HG03575 (cell line): ENCODE results near the gene PRIM1.
"Not testable (repeated sequence)": the region's sequence is repeated elsewhere in the genome, so short reads cannot be mapped to it uniquely, and the experiment has no call there.

Experiments used
- ATAC-seq: cut with Tn5 transposase; IDR thresholded peaks from one replicate; pipeline ENCODE4 v1.9.1; 2021; ENCODE audit not compliant: unreplicated experiment, insufficient number of reproducible peaks, low FRiP score; ENCODE audit errors: extremely low read depth

The PRIM1 gene

DNA sequence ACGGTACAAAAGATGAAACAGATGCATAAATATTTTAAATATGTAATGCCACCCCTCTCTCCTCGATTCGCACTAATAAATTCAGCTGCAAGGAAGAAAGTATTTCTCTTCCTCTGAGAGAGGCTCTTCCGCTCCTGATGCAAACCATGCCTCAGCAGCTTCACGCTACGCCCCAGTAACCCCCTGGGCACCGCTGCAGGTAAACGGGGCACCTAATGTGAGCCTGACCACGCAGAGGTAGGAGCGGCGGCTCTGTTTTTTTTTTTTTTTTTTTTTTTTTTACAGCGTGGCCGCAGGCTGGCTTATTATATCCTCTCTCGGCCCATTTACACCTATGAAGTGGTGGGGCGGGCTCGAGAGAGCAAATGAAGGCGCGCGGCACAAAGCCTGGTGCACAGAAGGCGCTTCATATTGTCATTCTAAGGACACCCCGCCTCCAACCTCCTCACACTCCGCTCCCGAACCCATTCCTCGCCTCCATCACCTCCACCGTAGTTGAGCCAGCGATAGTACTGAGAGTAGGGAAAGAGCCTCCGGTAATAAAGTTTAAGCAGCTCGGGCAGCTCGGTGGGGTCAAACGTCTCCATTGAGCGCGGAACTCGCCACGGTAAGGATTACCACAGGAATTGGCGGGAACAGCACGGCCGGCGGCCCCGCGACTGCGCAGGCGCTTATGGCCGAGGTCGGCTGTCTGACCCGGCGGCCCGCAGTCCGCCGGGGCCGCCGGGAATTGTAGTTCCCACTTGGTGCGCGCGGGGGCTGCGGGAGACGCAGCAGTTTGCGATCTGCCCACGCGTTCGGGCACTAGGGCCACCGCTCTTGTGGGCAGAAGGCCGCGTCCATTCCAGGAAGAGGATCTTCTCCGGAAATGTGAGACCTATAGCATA lies at the start of gene PRIM1:
Gene PRIM1 (minus strand): TSS at position 612 of the 887 bp plus-strand sequence. CDS start 25 bp downstream, at position 587.
- no peak for ATAC-seq

DNA sequence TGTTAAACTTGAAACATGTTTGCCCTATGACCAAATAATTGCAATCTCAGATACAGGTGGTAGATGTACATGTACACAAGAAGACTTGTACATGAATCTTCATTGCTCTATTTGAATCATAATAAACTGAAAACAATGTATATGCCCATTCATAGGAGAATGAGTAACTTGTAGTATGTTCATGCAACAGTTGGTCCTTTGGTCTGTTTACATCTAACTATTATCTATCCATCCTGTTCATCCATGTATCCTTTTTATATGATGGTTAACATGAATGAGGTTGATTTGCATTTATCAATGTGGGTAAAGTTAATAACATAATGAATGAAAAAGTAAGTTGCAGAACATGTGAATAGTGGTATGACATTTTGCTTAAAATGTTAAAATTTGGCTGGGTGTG lies 48.1 kb upstream of the PRIM1 start:
- no peak for ATAC-seq

DNA sequence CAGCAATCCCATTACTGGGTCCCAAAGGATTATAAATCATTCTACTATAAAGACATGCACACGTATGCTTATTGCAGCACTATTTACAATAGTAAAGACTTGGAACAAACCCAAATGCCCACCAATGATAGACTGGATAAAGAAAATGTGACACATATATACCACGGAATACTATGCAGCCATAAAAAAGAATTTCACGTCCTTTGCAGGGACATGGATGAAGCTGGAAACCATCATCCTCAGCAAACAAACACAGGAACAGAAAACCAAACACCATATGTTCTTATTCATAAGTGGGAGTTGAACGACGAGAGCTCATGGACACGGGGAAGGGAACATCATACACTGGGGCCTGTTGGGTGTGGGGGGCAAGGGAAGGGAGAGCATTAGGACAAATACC lies 47.2 kb upstream of the PRIM1 start:
- ATAC-seq = not testable (repeated sequence)

DNA sequence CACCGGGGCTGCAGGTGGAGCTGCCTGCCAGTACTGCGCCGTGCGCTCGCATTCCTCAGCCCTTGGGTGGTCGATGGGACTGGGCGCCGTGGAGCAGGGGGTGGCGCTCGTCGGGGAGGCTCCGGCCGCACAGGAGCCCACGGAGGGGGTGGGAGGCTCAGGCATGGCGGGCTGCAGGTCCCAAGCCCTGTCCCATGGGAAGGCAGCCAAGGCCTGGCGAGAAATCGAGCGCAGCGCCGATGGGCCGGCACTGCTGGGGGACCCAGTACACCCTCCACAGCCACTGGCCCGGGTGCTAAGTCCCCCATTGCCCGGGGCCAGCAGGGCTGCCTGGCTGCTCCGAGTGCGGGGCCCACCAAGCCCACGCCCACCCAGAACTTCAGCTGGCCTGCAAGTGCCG lies 43.7 kb upstream of the PRIM1 start:
- not testable (repeated sequence) for ATAC-seq

DNA sequence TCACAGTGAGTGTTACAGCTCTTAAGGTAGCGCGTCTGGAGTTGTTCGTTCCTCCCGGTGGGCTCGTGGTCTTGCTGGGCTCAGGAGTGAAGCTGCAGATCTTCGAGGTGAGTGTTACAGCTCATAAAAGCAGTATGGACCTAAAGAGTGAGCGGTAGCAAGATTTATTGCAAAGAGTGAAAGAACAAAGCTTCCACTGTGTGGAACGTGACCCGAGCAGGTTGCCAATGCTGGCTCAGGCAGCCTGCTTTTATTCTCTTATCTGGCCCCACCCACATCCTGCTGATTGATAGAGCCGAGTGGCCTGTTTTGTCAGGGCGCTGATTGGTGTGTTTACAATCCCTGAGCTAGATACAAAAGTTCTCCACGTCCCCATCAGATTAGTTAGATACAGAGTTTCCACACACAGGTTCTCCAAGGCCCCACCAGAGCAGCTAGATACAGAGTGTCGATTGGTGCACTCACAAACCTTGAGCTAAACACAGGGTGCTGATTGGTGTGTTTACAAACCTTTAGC lies 43.0 kb upstream of the PRIM1 start:
- ATAC-seq = not testable (repeated sequence)

DNA sequence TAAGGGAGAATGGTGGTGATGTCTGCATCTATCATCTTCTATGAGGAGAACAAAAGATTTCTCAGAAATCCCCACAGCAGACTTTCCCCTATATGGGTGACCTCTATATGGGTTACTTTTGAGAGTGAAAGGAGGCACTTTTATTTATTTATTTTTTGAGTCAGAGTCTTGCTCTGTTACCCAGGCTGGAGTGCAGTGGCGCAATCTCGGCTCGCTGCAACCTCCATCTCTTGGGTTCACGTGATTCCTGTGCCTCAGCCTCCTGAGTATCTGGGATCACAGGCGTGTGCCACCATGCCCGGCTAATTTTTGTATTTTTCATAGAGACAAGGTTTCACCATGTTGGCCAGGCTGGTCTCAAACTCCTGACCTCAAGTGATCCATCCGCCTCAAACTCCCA lies 41.0 kb upstream of the PRIM1 start:
- not testable (repeated sequence) for ATAC-seq

DNA sequence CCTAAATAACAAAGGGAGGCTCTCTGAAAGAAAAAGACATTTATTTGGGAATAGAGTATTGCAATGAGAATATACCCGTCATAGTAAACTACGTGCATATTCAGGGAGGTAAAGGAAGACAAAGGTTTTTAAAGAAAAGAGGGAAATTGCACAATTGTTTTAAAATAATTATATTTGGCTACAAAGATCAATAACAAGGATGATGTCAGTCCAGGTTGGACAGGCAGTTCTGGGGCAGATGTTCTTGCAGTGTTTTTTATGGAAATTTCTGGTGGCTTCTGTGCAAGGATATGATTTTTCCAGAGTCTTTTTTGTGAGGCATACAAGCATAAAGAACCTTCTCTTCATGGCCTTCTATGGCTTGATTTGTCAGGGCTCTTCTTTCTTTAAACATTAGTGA lies 40.6 kb upstream of the PRIM1 start:
- no peak for ATAC-seq

DNA sequence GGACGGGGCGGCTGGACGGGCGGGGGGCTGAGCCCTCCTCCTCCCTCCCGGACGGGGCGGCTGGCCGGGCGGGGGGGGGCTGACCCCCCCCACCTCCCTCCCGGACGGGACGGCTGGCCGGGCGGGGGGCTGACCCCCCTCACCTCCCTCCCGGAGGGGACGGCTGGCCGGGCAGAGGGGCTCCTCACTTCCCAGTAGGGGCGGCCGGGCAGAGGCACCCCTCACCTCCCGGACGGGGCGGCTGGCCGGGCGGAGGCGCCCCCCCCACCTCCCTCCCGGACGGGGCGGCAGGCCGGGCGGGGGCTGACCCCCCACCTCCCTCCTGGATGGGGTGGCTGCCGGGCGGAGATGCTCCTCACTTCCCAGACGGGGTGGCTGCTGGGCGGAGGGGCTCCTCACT lies 37.3 kb upstream of the PRIM1 start:
- not testable (repeated sequence) for ATAC-seq

DNA sequence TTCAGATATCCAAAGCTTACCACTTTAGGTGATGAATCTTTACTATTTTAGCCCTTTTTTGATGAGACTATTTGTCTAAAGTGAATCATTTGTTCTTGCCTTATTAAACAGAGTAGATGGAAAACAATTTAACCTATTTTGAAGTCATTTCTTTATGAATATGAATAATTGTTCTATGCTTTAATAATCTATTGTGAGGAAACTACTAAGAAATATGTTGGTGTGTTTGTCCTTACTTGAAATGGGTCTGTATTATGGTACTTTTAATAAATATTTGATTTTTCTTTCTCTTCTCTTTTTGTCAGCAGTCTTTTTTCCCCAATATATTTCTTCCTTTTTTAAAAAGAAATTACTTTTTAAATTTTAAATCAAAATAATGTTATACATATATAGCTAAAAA lies 35.4 kb upstream of the PRIM1 start:
- no peak for ATAC-seq

DNA sequence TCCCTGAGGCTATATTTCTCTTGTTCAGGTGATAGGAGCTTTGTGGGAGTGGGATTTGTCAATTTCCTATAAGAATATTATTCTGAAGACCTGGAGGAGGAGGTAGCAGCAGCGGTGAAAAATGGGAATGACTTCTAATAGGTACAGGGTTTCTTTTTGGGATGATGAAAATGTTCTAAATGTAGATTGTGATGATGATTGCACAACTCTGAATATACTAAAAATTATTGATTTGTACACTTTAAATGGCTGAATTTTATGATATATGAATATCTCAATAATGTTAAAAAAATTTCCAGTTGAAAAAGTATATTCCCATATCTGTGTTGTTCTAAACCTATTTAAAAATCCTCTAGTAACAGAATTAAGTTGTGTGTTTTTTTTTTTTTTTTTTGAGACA lies 33.8 kb upstream of the PRIM1 start:
- no peak for ATAC-seq

DNA sequence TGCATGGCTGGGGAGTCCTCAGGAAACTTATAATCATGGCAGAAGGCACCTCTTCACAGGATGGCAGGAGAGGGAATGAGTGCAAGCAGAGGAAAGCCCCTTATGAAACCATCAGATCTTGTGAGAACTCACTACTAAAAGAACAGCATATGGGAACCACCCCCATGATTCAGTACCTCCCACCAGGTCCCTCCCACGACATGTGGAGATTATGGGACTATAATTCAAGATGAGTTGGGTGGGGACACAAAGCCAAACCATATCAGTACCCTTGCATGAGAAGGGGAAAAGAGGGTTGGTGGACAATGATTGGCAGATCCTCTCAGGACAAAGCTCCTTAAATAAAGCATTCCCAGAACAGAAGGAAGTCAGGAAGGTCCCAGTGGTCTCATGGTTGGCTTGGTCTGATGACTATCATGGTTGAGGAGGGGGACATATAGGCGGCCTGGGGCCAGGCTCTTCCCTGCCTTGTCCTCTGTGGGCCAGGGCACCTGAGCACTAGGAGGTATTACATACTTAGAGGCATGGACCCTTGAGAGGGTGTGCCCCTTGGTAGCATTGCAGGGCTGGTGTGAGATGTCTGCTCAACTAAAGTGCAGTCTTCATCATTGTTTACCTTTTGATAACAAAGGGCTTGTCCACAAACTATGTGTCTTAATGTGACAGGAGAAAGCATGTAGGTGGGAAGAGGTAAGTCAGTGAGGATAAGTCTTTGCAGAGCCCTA lies 33.2 kb upstream of the PRIM1 start:
- ATAC-seq = no peak

DNA sequence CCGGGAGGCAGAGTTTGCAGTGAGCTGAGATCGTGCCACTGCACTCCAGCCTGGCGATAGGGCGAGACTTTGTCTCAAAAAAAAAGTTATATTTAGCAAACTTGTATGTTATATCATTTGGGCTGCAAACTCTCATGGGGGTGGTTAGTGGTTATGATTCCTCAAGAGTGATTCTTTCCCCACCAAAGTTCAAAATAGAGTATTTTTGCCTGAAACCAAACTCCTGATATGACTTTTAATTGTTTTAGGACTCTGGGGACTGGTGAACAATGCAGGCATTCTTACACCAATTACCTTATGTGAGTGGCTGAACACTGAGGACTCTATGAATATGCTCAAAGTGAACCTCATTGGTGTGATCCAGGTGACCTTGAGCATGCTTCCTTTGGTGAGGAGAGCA lies 29.6 kb upstream of the PRIM1 start:
- ATAC-seq = no peak

DNA sequence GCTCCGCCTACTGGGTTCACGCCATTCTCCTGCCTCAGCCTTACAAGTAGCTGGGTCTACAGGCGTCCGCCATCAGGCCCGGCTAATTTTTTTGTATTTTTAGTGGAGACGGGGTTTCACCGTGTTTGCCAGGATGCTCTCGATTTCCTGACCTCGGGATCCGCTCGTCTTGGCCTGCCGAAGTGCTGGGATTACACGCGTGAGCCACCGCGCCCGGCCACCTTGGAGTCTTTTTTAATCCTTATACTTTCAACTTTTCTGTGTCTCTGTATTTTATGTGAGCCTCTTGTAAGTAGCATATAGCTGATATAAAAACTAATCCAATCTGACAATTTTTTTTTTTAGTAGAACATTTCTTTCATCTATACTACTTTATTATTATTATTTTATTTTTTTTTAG lies 26.6 kb upstream of the PRIM1 start:
- no peak for ATAC-seq

DNA sequence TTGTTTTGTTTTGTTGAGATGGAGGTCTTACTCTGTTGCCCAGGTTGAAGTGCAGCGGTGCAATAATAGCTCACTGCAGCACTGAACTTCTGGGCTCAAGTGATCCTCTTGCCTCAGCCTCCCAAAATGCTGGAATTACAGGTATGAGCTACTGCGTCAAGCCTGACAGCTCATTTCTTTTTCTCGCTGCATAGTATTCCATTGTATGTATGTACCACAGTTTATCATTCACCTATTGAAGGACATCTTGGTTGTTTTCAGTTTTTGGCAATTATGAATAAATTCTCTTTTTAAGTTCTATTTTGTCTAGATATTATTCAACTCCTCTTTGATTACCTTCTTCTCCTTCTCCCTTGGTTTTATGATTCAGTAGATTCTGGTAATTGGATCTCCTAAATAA lies 24.5 kb upstream of the PRIM1 start:
- no peak for ATAC-seq

DNA sequence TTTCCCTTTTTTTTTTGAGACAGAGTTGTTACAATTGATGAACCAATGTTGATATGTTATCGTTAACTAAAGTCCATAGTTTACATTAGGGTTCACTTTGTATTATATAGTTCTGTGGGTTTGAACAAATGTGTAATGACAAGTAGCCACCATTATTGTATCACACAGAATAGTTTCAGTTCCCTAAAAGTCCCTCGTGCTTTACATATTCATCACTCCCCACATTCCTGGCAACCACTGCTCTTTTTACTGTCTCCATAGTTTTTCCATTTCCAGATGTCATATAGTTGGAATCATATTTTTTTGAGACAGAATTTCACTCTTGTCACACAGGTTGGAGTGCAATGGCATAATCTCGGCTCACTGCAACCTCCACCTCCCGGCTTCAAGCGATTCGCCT lies 23.5 kb upstream of the PRIM1 start:
- no peak for ATAC-seq

DNA sequence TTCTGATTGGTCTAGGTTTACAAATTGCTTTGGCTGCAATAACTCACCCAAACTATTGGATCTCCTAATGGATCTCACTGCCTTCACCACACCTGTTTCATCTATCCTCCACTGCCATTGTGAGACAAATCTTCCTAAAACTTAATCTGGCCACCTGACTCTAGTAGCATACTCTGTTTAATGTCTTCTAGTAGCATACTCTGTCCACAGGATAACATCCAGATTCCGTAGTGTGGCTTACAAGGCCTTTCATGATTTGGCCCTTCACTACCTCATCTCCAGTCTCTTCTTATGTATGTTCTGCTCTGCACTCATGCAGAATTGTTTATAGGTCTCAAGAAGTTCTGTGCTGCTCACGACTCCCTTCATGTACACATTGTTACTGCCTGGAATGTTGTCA lies 21.0 kb upstream of the PRIM1 start:
- ATAC-seq = no peak

DNA sequence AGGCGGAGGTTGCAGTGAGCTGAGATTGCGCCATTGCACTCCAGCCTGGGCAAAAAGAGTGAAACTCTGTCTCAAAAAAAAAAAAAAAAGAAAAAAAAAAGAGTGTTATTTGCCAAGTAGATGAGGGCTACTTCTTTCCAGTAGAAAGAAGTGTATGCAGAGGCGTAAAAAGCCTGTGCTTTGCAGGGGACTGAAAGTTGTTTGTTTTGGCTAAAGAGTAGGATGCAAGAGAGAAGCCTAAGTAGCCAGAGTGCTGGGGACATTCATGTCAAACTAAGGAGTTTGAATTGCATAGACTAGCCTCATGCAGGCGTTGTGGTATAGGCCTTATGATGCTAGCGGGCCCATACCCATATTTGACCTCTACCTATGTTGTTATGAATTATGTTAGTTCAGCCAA lies 20.5 kb upstream of the PRIM1 start:
- no peak for ATAC-seq

DNA sequence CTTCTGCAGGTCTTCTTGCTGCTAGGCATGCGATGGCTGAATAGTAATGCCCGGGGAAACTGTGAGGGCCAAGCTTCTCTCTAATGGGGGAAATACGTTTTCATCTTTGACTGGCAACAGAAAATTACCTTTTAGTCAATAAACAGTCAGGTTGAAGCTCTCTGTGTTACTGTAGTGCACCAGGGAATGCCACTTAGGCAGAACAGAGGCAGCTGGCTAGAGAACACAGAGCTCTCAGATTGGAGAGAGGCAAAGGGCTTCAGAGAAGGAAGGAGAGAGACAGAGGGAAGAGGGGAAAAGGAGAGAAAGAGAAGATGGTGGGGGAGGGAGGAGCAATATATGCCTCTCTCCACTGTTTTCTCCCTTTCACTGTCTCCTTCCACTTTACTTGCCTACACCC lies 17.7 kb upstream of the PRIM1 start:
- no peak for ATAC-seq

DNA sequence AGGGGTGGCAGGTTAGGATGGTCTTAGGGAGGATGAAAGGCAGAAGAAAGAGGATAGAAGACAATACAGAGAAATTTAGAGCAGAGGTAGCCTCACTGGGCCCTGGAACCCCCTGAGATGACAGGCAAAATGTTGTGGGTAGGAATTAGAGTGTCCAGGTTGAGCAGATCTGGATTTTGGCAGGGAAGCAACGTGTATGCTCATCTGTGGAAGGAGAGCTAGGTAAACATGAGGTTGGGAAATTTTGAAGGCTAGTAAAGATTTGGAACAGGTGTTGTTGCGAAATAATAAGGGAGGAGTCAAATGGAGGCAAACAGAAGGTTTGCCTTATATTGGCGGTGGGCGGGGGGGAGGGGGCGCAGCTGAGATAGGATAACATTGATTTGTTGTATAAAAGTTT lies 16.3 kb upstream of the PRIM1 start:
- no peak for ATAC-seq

DNA sequence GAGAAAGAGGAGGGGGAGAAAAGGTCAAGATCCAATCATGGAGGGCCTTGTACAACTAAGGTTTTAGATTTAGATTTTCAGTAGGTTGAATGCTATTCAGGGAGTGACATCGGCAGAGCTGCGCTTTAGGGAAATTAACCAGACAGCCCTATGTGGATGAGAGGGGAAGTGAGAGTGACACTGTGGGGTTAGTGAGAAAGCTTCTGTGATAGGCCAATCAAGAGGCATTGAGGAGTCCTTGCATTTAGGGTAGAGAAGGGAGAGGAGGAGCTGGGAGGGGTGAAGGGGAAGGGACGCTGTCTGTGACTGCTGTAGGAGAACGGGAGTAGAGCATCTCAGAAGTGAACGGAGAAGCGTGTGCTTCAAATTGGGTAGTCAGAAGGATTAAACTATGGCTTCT lies 14.4 kb upstream of the PRIM1 start:
- ATAC-seq = peak; percentile 89
